ENCODE data around the gene TRNT1.
A peak's percentile ranks its signal among the peaks of the same experiment; 100 is the strongest.

TRNT1 gene

DNA sequence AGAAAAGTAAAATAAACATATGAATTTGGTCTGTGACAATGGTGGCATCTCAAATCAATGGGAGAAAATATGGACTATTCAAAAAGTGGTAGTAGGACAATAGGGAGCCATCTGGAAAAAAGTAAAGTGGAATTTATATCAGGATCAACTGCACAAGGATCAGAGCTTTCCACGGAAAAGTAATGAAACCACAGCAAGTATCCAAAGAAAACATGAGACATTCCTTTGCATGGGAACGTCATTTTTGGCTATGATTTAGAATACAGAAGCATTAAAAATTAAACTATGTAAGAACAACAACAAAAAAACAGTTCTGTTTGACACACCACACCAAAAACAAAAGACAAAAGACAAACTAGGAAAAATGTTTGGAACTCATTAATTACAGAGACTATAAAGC, 34.1 kb downstream of the TRNT1 start:
- no peak for DNase-seq
- in situ Hi-C loops (cut with HindIII; ENCODE audit: low pct_ligation_motif_present, low pct_unique_long_range_greater_than_20kb, low sequenced_read_pairs) = no loop called here

DNA sequence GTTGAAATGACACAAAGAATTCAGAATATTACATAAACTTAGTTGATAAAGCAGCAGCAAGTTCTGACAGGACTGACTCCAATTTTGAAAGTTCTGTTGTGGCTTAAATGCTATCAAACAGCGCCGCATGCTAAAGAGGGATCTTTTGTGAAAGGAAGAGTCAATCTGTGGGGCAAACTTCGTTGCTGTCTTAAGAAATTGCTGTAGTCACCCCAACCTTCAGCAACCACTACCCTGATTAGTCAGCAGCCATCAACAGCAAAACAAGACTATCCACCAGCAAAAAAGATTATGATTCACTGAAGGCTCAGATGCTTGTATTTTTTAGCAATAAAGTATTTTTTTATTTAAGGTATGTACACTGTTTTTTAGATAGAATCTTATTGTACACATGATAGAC, 38.5 kb downstream of the TRNT1 start:
- DNase-seq = no peak
- in situ Hi-C loops (cut with HindIII; ENCODE audit: low pct_ligation_motif_present, low pct_unique_long_range_greater_than_20kb, low sequenced_read_pairs) = no loop called here

DNA sequence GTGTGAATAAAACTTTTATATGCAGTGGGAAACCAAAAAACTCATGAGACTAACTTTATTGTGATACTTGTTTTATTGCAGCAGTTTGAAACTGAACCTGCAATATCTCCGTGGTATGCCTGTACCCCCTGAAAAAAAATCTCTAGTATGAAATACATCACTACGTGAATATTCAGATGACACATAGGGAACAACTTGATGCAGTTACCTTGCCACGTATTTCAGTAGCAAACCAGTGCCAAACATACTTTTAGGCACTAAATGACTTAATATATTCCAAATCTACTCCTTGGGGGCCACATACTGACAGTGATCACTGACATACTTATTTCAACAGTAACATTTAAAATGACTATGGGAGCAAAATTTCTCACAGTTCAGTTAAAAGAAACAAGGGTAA, 38.9 kb downstream of the TRNT1 start:
- in situ Hi-C loops (cut with HindIII; ENCODE audit: low pct_ligation_motif_present, low pct_unique_long_range_greater_than_20kb, low sequenced_read_pairs) = no loop called here
- DNase-seq = no peak

DNA sequence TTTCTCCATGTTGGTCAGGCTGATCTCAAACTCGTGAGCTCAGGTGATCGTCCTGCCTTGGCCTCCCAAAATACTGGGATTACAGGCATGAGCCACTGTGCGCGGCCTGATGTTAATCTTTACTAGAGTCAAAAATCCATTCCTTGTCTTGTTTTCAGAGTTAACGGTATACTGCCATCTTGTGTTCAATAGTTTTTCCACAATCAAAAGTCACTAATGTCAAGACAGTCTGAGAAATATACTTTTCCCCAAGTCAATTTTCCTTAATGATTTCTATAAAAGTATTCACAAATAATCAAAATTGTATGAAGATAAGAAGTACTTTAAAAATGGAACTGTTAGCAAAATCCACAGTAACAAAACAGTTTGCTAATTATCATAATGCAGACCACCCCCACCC, 44.3 kb downstream of the TRNT1 start:
- peak; percentile 31 for DNase-seq
- in situ Hi-C loops (cut with HindIII; ENCODE audit: low pct_ligation_motif_present, low pct_unique_long_range_greater_than_20kb, low sequenced_read_pairs) = no loop called here

DNA sequence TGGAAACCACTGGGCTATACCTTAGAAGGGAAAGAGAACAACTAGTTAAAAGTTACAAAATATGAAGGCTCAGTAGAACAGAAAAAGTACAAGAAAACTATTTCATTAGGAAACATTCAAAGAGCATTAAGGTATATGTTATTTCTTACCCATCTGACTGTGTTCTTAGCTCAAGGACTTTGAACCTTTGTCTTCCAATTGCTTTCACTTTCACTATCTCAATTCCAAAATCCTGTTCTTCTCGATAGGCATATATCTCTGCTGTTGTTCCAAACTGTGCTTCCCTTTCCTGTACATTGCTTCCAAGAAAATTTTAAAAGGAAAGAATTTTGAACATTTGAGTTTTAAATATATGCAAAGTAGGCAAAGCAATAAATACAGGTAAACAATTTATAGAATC, 45.9 kb downstream of the TRNT1 start:
- in situ Hi-C loops (cut with HindIII; ENCODE audit: low pct_ligation_motif_present, low pct_unique_long_range_greater_than_20kb, low sequenced_read_pairs) = no loop called here

GRCh38 chr3:3177861-3178497, 51.2 kb downstream of the TRNT1 start:
- peak; percentile 10 for DNase-seq
- in situ Hi-C loops (cut with HindIII; ENCODE audit: low pct_ligation_motif_present, low pct_unique_long_range_greater_than_20kb, low sequenced_read_pairs) = no loop called here

More for the DNA sequence above, 45.9 kb downstream of the TRNT1 start:
- peak; percentile 43 for DNase-seq

DNA sequence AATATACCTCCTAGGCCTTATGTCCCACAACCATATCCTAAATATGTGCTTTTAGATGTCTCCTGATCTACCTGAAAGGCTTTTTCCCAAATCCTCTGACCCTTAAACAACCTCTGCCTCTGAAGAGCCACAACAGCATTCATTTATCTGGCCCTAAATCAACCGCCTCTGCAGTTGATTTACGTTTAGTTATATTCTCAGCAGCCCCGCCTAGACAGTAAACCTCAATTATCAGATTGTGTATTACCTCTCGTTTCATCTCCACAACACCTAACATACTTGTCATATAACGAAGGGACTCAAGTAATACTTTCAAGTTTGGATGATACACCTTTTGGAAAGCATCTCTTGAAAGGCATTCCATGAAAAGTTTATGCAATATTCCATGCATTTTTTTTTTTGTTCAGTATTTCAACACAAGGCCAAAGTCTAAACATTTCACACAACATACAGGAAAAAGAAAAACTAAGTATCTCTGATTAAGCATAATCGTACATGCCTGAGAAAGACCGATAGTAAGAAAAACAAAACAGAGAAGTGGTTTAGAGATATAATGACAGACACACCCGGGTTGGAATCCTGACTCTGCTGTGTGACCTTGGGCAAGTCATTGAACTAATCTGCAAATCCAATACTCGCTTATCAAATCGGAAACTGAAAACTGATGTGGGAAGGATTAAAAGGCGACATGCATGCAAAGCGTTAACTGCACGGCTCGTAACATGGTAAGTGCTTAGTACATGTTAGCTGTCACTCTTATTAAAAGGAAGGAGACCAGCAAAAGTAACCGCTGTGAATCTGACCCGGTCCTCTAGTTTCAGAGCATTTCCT, 52.0 kb downstream of the TRNT1 start:
- no peak for DNase-seq
- in situ Hi-C loops (cut with HindIII; ENCODE audit: low pct_ligation_motif_present, low pct_unique_long_range_greater_than_20kb, low sequenced_read_pairs) = no loop called here

DNA sequence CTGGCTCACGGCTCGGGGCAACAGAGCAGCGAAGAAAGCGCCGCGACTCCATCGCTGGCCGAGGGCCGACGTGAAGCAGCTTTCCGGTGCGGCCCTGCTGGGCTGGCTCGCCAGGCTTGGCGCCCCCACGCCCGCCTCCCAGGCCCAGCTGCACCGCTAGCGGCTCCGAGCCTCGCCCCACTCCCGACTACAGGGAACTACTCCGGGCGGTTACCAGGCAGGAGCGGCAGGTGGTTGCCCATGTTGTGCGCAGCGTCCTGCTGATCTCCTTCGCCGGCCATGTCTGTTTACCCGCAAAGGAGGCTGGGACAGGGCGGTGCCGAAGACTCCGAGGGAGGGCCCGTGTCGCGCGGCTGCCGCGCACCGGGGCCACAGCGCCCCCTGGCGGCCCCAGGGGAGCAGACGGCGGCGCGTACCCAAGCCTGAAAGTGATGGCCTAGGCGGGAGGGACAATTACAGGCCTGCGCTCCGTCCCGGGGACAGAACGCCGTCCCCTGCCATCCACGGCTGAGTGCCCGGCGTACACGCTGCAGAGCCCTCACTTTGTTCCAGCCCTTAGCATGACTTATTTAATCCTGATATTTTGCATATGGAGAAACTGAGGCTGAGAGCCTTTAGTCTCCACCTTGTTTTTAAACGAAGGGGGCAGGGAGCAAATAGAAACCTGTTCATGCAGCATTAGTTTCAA, 52.8 kb downstream of the TRNT1 start, which contains the start of gene CRBN:
Gene CRBN (minus strand): TSS at position 285 of the 688 bp plus-strand sequence. CDS start 4 bp downstream, at position 281.
- in situ Hi-C loops (cut with HindIII; ENCODE audit: low pct_ligation_motif_present, low pct_unique_long_range_greater_than_20kb, low sequenced_read_pairs) = no loop called here
- DNase-seq = peak; percentile 80

DNA sequence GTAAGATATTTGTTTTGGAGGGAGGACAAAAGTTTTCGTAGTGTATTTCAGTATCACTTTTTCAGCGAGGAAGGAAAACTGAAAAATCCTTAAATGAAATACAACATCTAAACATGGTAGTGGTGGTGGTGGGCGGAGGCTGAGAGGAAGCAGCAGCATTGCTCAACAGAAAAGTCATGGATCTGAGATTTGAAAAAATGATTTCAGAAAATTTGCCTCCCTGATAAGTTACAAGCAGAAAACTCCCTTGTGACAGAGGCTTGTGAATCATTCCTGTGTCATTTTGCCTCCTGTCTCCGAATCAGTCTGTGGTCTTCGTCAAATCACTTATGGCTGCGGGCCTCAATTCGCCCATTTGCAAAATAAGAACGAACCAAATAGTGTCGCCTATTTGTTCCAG, 53.7 kb downstream of the TRNT1 start:
- in situ Hi-C loops (cut with HindIII; ENCODE audit: low pct_ligation_motif_present, low pct_unique_long_range_greater_than_20kb, low sequenced_read_pairs) = no loop called here
- DNase-seq = no peak

GRCh38 chr3:3184876-3185275, 58.1 kb downstream of the TRNT1 start:
- DNase-seq = no peak
- in situ Hi-C loops (cut with HindIII; ENCODE audit: low pct_ligation_motif_present, low pct_unique_long_range_greater_than_20kb, low sequenced_read_pairs) = no loop called here

- no peak for DNase-seq
- in situ Hi-C loops (cut with HindIII; ENCODE audit: low pct_ligation_motif_present, low pct_unique_long_range_greater_than_20kb, low sequenced_read_pairs) = no loop called here
These were observed 62.5 kb downstream of the TRNT1 start for GRCh38 chr3:3189102-3189727.

DNA sequence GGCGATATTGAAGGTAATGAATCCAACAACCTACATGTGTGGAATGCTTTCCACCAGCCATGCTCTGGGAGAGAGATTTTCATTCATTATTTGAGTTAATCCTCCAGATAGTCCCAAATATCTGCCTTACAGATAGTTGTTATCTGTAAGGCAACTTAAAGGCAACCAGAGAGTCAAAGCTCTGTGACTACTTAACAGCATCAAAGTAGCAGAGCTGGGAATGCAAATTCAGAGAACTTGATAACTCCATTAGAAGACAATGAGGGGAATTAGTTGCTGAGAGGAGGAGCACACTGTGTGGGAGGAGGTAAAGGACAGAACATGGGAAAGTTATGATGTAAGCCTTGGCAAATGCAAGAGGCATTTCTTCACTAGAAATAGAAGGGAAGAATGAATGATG, 63.2 kb downstream of the TRNT1 start:
- no peak for DNase-seq
- in situ Hi-C loops (cut with HindIII; ENCODE audit: low pct_ligation_motif_present, low pct_unique_long_range_greater_than_20kb, low sequenced_read_pairs) = no loop called here

DNA sequence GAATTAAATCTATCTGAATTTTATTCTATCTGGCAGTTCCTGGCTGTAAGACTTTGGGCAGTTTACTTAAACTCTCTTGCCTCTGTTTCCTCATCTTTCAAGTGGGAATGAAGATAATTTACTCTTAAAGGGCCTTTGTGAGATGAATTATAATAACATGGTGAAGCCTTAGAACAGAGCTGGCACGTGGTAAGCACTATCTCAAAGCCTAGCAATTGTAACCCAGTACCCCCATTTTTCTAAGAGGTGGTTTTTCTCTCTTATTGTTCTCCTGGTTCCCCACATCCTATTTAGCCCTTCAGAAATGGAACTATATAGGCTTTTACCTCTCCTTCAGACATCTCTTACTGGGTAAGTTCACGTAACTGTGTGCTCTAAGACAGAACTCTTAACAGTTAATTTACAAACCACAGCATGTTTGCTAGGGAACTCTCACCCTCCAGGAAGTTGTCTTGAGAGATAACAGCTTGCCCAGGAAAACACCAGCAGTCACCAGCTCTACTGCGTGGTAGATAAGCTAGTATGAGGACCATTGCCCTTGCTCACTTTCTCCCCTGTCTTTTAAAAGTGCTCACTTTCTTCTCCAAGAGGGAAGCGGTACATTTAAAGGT, 65.0 kb downstream of the TRNT1 start:
- in situ Hi-C loops (cut with HindIII; ENCODE audit: low pct_ligation_motif_present, low pct_unique_long_range_greater_than_20kb, low sequenced_read_pairs) = no loop called here
- no peak for DNase-seq

DNA sequence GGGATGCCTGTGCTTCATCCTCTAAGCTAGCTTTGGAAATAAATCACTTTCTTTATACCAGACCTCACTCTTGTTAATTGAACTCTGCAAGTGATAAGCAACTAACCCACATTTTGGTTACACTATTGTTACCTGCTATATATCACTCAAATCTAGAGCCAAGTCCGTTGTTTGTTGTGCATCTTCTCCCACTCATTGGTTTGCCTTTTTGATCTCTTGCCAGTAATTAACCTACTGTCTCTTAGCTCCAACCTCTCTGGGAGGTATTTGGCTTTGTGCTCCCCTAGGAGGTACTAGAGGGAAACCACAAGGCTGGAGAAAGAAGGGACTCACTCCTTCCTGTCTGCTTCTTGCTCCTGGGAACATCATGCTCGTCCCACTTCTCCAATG, 65.5 kb downstream of the TRNT1 start:
- no peak for DNase-seq
- in situ Hi-C loops (cut with HindIII; ENCODE audit: low pct_ligation_motif_present, low pct_unique_long_range_greater_than_20kb, low sequenced_read_pairs) = no loop called here

GRCh38 chr3:3194861-3195260, 68.1 kb downstream of the TRNT1 start:
- in situ Hi-C loops (cut with HindIII; ENCODE audit: low pct_ligation_motif_present, low pct_unique_long_range_greater_than_20kb, low sequenced_read_pairs) = no loop called here
- no peak for DNase-seq

DNA sequence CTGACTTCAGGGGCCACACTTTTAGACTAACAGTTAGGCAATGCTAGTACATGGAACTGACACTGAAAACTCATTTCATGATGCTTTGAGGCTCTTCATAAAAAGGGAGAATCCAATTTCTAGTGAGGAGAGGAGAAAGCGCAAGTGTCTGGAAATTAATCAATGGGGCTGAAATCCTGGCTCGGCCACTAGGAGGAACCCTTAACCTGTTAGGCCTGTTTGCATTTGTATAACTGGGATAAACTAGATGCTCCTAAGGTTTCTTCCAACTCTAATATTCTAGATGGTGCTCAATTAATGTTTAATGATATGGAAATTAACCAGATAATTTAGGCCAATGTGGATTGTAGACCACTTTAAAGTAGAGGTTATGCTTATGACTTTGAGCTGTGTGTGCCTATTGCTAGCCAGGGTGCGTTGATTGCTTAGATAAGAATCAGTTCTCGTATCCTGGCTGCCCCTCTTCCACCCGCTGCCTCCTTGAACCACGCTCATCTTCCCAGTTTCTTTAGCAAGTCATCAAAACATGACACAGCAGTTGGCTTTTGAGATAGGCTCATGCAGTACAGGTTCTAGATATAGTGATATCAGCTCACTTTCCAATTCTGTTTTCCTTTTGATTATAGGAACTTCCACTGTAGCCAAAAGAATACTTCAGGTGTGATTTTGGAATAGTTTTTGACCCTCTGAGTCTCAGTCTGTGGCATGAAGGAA, 69.6 kb downstream of the TRNT1 start:
- in situ Hi-C loops (cut with HindIII; ENCODE audit: low pct_ligation_motif_present, low pct_unique_long_range_greater_than_20kb, low sequenced_read_pairs) = no loop called here

More for the DNA sequence above, 69.6 kb downstream of the TRNT1 start:
- DNase-seq = peak; percentile 9

Measured in ACHN (cell line).